Activated CD4-positive, CD25-positive, alpha-beta regulatory T cell (primary cell): ENCODE data around the gene LRATD1.

Source experiments
- DNase-seq, 4 experiments: peaks; one replicate each; lab custom pipeline; 2025; lab: John Stamatoyannopoulos, UW

The LRATD1 gene

GRCh38 chr2:14633461-14634181 lies 1.1 kb downstream of the LRATD1 start:
- DNase-seq, result no peak

GRCh38 chr2:14634182-14634488 lies 1.6 kb downstream of the LRATD1 start:
- no peak for DNase-seq

DNA sequence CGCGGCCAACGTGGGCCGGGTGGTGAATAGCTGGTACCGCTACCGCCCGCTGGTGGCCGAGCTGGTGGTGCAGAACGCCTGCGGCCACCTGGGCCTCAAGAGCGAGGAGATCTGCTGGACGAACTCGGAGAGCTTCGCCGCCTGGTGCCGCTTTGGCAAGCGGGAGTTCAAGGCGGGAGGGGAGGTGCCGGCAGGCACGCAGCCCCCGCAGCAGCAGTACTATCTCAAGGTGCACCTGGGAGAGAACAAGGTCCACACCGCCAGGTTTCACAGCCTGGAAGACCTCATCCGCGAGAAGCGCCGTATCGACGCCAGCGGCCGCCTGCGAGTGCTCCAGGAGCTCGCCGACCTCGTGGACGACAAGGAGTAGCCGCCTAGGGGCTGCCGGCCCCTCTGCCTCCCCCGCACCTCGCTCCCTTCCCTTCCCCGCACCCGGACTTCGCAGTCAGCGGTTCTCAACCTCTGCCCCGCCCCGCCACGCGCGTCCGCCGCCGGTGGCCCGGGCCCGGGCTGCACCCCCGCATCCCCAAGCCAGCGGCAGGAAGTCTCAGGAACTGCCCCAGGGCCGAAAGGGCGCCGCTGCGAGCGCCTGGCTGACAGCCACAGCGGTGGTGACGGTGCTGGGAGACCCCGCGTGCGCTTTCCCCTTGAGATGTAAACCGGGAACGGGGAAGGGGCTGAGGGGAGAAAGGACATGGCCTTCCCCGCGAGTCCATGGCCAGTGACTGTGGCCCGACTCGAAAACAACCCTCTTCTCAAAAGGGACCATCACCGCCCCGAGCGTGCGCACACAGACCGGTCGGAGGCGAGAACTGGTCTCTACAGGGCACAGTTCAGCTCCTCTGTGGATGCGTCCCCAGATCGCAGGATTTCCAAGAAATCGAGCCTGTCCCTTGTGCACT lies 2.2 kb downstream of the LRATD1 start:
- DNase-seq, result no peak

- DNase-seq, result no peak
Observed at GRCh38 chr2:14635391-14635871, 2.9 kb downstream of the LRATD1 start.

DNA sequence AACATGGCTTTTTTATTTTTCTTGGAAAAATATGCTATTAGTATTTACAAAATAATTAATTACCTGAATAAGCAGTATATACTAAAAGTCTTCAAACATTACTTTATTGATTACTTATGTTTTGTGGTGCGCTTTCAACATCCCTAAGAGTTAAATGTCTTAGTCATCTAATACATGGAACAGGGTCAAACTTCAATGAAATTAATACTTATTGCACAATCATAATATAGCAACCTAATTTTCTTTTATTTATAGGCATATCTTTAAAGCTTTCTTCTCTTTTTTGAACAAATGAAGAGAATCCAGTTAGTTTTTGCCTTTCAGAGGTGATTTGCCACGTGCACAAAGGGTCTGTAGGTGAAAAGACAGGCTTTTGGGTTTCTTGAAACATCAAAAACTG lies 6.0 kb downstream of the LRATD1 start:
- no peak for DNase-seq

- no peak for DNase-seq
Observed at GRCh38 chr2:14641116-14641515, 8.6 kb downstream of the LRATD1 start.

- DNase-seq, result no peak
Observed at GRCh38 chr2:14642499-14642898, 10.0 kb downstream of the LRATD1 start.

DNA sequence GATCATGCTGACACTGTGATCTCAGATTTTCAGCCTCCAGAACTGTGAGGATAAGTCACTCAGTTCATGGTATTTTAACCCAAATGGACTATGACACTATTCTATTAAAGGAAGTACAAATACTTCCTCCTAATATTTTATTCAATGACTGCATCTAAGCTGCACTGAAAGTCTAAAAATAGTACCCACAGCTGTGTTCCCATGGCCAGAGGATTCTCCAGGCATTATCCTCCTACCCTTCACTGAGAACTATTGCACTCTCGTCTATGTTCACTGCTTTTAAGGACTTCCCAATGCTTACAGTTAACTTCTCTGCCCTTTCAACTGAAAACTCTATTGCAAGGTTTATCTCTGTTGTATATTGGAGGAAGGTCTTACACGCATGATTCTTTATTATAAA lies 15.2 kb downstream of the LRATD1 start:
- DNase-seq, result no peak

DNA sequence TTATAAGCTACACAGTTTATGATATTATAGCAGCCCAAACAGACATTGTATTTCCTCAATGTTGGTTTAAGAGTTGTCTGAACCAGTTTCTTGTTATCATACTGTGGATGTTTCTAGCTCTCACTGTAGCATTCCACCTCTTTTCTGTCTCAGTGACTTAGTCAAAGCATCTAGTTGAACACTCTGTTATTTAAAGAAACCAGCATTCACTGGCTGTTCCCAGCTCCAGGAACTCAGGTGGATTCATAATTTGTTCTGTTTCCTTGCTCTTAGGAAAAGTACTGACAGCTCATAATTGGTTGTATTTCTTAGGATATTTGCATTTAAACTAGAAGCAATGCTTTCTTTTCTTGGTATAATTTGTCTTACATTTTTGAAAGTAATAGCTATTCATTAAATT lies 17.5 kb downstream of the LRATD1 start:
- no peak for DNase-seq

- DNase-seq, result no peak
Observed at GRCh38 chr2:14654835-14655282, 22.3 kb downstream of the LRATD1 start.

GRCh38 chr2:14656146-14656545 lies 23.6 kb downstream of the LRATD1 start:
- DNase-seq, result no peak

DNA sequence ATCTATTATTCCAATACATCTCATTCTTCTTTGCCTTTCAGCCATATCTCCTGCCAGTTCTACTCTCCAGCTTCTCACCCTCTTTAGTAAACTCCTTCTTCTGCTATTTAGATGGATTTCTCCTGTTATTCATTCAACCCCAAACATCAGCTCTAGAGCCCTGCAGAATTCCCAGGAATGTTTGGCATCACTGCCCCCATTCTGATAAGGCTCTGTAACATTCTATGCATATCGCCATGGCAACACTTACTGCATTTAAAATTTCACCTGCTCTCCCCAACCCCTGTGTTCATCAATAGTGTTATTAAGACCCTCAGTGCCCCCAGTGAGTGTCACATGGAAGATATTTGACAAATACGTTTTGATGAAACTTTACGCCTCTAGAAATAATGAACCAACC lies 28.6 kb downstream of the LRATD1 start:
- no peak for DNase-seq

- no peak for DNase-seq
Observed at GRCh38 chr2:14673351-14673875, 40.9 kb downstream of the LRATD1 start.

GRCh38 chr2:14675489-14675888 lies 43.0 kb downstream of the LRATD1 start:
- DNase-seq, result no peak

- DNase-seq, result no peak
Observed at GRCh38 chr2:14676371-14676770, 43.9 kb downstream of the LRATD1 start.

DNA sequence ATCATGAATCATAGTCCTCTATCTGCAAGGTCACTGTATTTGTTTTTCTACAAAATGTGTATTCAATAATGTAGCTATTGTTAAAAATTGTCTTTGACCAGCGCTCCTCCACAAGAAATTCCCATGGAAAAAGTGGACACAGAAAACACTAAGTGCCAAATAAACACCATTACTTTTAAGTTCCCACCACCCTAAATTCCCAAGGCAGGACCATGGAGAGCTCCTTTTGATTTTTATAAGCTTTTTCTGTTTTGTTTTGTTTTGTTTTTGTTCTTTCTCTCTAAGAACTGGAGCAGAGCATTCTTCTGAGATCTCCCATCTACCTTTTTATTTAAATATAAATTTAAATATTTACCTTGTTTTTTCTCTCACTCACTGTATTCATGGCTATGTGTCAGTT lies 44.5 kb downstream of the LRATD1 start:
- DNase-seq, result no peak

DNA sequence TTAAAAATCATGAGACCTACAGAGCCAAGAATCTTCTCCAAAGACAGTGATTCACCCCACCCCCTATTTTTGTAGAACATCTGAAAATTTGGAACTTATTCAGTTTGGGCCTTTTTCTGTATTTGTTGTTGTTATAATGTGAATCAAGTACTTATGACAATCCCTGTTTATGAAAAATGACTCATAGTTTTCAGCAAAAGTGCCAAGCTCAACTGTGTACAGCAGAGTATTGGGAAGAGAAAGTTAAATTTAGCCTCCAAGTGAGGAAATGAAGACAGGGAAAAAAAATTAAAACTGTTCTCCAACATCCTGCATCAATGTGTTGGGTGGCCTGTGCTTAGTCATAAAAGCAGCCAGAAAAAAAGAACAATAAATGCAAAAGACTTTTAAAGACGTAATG lies 46.2 kb downstream of the LRATD1 start:
- no peak for DNase-seq

DNA sequence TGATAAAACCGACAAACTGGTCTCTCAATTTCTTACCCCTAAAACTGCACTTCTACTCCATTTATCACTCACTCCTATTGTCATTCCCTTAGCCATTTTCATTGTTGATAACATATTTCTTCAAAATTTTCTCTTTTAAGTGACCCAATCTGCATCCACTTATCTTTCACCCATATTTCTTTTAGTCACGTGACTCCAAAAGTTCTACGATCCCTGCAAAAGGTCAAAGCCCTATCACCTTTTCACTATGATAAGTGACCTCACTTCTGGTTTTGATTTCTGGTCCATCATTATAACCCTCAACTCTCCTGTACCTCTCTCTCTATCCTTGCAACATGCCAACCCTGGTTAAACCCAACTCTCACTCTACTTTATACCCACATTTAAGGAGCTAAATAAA lies 49.1 kb downstream of the LRATD1 start:
- no peak for DNase-seq
